HG03280 (cell line): ENCODE data around the gene SH3BGRL.

ENCODE experiments used
- ATAC-seq: cut with Tn5 transposase; IDR thresholded peaks from one replicate; pipeline ENCODE4 v1.9.1; 2021; ENCODE audit warnings: mild to moderate bottlenecking, moderate library complexity; ENCODE audit not compliant: unreplicated experiment

Gene SH3BGRL

GRCh38 chrX:81201671-81202455, at the start of gene SH3BGRL, which contains the start of gene HMGN5:
Gene SH3BGRL (plus strand): TSS chrX:81202102. CDS start chrX:81202201, 99 bp downstream.
Gene HMGN5 (minus strand): TSS chrX:81201913. CDS start chrX:81121549, 80,364 bp downstream.
- peak; percentile 97 for ATAC-seq

GRCh38 chrX:81168391-81168790, 33.5 kb upstream of the SH3BGRL start:
- ATAC-seq: no peak

GRCh38 chrX:81174286-81174685, 27.6 kb upstream of the SH3BGRL start:
- ATAC-seq: no peak

- no peak for ATAC-seq
Observed at GRCh38 chrX:81195259-81195658, 6.6 kb upstream of the SH3BGRL start.

- peak; percentile 77 for ATAC-seq
Observed at GRCh38 chrX:81195712-81196111, 6.2 kb upstream of the SH3BGRL start.

GRCh38 chrX:81201071-81201470, 831 bp upstream of the SH3BGRL start:
- no peak for ATAC-seq

GRCh38 chrX:81202456-81202819, 536 bp downstream of the SH3BGRL start:
- no peak for ATAC-seq

GRCh38 chrX:81202943-81203342, 1.0 kb downstream of the SH3BGRL start:
- ATAC-seq: no peak

GRCh38 chrX:81205551-81205950, 3.6 kb downstream of the SH3BGRL start:
- no peak for ATAC-seq

- ATAC-seq: no peak
Observed at GRCh38 chrX:81206476-81206875, 4.6 kb downstream of the SH3BGRL start.

GRCh38 chrX:81208916-81209315, 7.0 kb downstream of the SH3BGRL start:
- ATAC-seq: no peak

- no peak for ATAC-seq
Observed at GRCh38 chrX:81215685-81216084, 13.8 kb downstream of the SH3BGRL start.

GRCh38 chrX:81229229-81229628, 27.3 kb downstream of the SH3BGRL start:
- ATAC-seq: no peak

GRCh38 chrX:81229901-81230300, 28.0 kb downstream of the SH3BGRL start:
- ATAC-seq: no peak

GRCh38 chrX:81231476-81231875, 29.6 kb downstream of the SH3BGRL start:
- ATAC-seq: no peak

- ATAC-seq: no peak
Observed at GRCh38 chrX:81232218-81232617, 30.3 kb downstream of the SH3BGRL start.

- no peak for ATAC-seq
Observed at GRCh38 chrX:81237516-81237915, 35.6 kb downstream of the SH3BGRL start.

GRCh38 chrX:81238166-81238565, 36.3 kb downstream of the SH3BGRL start:
- ATAC-seq: no peak

GRCh38 chrX:81240701-81241331, 38.9 kb downstream of the SH3BGRL start:
- no peak for ATAC-seq

GRCh38 chrX:81241753-81242152, 39.9 kb downstream of the SH3BGRL start:
- ATAC-seq: no peak

- no peak for ATAC-seq
Observed at GRCh38 chrX:81255876-81256275, 54.0 kb downstream of the SH3BGRL start.

GRCh38 chrX:81257817-81258216, 55.9 kb downstream of the SH3BGRL start:
- ATAC-seq: no peak
